ENCODE data around the gene DNAJC7.

Gene DNAJC7

DNA sequence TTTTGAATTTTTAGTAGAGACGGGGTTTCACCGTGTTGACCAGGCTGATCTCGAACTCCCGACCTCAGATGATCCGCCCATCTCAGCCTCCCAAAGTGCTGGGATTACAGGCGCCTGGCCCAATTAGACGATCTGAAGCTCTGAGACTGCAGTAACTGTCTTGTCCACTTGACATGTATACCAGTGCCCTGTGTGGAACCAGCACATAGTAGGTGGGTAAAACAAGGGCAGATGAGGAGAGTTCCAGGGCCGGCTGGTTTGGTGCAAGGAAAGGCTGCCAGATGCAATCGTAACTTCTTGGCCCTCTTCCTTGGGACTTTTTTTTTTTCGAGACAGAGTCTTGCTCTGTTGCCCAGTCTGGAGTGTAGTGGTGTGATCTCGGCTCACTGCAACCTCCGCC is 30.1 kb upstream of the DNAJC7 start:
- Histone ChIP-seq H3K27me3 (ENCODE audit: insufficient read depth, poor library complexity, severe bottlenecking) (peaks cover 4% of the 10 kb centered on the region), H3K4me3 (replicated peaks; ENCODE audit: insufficient read depth, low read length) (no peak overlapping the region), H3K27ac (replicated peaks) (no peak overlapping the region)
- DNase-seq (ENCODE audit: low read depth in 1 of 2, low spot score in 1 of 2): no peak
- TF ChIP-seq, protein P1, sequence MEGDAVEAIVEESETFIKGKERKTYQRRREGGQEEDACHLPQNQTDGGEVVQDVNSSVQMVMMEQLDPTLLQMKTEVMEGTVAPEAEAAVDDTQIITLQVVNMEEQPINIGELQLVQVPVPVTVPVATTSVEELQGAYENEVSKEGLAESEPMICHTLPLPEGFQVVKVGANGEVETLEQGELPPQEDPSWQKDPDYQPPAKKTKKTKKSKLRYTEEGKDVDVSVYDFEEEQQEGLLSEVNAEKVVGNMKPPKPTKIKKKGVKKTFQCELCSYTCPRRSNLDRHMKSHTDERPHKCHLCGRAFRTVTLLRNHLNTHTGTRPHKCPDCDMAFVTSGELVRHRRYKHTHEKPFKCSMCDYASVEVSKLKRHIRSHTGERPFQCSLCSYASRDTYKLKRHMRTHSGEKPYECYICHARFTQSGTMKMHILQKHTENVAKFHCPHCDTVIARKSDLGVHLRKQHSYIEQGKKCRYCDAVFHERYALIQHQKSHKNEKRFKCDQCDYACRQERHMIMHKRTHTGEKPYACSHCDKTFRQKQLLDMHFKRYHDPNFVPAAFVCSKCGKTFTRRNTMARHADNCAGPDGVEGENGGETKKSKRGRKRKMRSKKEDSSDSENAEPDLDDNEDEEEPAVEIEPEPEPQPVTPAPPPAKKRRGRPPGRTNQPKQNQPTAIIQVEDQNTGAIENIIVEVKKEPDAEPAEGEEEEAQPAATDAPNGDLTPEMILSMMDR (IDR thresholded peaks at IDR 0.05; ENCODE audit: insufficient read depth, low read length): no peak
- TF ChIP-seq SPI1 (IDR thresholded peaks at IDR 0.05; ENCODE audit: borderline replicate concordance, low read depth): no peak
- TF ChIP-seq, protein P2, sequence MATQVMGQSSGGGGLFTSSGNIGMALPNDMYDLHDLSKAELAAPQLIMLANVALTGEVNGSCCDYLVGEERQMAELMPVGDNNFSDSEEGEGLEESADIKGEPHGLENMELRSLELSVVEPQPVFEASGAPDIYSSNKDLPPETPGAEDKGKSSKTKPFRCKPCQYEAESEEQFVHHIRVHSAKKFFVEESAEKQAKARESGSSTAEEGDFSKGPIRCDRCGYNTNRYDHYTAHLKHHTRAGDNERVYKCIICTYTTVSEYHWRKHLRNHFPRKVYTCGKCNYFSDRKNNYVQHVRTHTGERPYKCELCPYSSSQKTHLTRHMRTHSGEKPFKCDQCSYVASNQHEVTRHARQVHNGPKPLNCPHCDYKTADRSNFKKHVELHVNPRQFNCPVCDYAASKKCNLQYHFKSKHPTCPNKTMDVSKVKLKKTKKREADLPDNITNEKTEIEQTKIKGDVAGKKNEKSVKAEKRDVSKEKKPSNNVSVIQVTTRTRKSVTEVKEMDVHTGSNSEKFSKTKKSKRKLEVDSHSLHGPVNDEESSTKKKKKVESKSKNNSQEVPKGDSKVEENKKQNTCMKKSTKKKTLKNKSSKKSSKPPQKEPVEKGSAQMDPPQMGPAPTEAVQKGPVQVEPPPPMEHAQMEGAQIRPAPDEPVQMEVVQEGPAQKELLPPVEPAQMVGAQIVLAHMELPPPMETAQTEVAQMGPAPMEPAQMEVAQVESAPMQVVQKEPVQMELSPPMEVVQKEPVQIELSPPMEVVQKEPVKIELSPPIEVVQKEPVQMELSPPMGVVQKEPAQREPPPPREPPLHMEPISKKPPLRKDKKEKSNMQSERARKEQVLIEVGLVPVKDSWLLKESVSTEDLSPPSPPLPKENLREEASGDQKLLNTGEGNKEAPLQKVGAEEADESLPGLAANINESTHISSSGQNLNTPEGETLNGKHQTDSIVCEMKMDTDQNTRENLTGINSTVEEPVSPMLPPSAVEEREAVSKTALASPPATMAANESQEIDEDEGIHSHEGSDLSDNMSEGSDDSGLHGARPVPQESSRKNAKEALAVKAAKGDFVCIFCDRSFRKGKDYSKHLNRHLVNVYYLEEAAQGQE (IDR thresholded peaks at IDR 0.05; ENCODE audit: insufficient replicate concordance, low read depth): no peak
- no peak for TF ChIP-seq GABPA (IDR thresholded peaks at IDR 0.05; ENCODE audit: low read depth)
- no peak for TF ChIP-seq POLR2AphosphoS5 (IDR thresholded peaks at IDR 0.05; ENCODE audit: low read depth)

DNA sequence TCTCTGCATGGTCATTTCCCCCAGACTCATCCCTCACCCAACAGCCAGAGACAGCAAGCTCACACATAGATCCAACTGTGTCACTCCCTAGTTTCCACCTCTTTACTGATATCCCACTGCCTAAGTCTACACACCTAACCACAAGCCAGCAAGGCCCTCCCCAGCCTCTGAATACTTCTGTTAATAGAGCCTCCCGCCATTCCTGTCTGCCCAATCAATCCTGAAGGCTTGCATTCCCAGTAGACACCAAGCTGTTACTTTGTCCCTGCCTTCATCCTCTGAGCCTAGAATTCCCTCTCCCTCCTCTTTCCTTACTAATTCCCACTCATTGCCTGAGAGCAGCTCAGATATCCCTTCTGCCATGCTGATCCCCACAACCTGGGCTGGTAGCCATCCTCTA is 28.5 kb upstream of the DNAJC7 start:
- H3K4me3 ChIP-seq (replicated peaks; ENCODE audit: insufficient read depth, low read length): no peak overlapping the region
- H3K27ac ChIP-seq (replicated peaks): no peak overlapping the region
- TF ChIP-seq POLR2AphosphoS5 (IDR thresholded peaks at IDR 0.05; ENCODE audit: low read depth): no peak
- no peak for TF ChIP-seq SPI1 (IDR thresholded peaks at IDR 0.05; ENCODE audit: borderline replicate concordance, low read depth)
- TF ChIP-seq, protein P2 (IDR thresholded peaks at IDR 0.05; ENCODE audit: insufficient replicate concordance, low read depth): no peak
- TF ChIP-seq GABPA (IDR thresholded peaks at IDR 0.05; ENCODE audit: low read depth): no peak
- TF ChIP-seq, protein P1 (IDR thresholded peaks at IDR 0.05; ENCODE audit: insufficient read depth, low read length): no peak
- no peak for DNase-seq (ENCODE audit: low read depth in 1 of 2, low spot score in 1 of 2)
- H3K27me3 ChIP-seq (ENCODE audit: insufficient read depth, poor library complexity, severe bottlenecking): no peaks in the 10 kb centered on the region

DNA sequence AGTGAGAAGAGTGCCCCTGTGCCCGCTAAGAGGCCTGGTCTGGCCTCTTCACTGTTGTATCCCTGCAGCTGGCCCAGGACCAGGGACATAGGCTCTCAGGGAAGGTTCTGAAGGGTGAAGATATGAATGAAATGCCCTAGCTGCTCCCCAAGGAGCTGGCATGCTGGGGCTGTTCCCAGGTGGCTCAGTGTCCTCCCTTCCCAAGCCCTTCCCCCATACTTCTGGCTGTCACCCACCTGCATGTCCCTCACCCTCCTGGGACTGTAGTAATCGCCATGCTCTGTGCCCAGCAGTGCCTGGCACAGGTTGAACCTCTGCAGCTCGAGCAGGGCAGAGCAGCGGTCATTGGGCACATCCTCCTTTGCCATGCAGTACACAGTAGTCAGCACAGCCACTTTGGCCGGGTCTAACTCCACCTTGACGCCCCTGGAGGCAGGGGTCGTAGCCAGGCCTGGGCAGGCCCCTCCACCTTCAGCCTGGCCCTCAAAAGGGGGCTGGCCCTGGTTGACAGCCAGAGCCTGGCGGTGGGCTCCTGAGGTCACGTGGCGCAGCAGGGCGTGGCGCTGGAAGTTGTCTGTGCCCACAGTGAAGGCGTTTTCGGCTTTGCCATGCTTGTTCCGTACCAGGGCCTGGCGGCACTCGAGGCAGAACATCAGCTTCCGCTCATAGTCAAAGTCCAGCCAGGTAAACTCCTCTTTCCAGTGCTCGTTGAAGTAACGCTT is 25.5 kb upstream of the DNAJC7 start:
- H3K4me3 ChIP-seq (replicated peaks; ENCODE audit: insufficient read depth, low read length): no peak overlapping the region
- TF ChIP-seq GABPA (IDR thresholded peaks at IDR 0.05; ENCODE audit: low read depth) (no peak), SPI1 (IDR thresholded peaks at IDR 0.05; ENCODE audit: borderline replicate concordance, low read depth) (no peak), POLR2AphosphoS5 (IDR thresholded peaks at IDR 0.05; ENCODE audit: low read depth) (no peak)
- TF ChIP-seq, protein P1 (IDR thresholded peaks at IDR 0.05; ENCODE audit: insufficient read depth, low read length): no peak
- TF ChIP-seq, protein P2 (IDR thresholded peaks at IDR 0.05; ENCODE audit: insufficient replicate concordance, low read depth): no peak
- H3K27ac ChIP-seq (replicated peaks): no peak overlapping the region
- no peaks in the 10 kb centered on the region for H3K27me3 ChIP-seq (ENCODE audit: insufficient read depth, poor library complexity, severe bottlenecking)
- DNase-seq (ENCODE audit: low read depth in 1 of 2, low spot score in 1 of 2): no peak

All from HL-60 (cell line).